ENCODE measurements around the gene ELMOD3. TPM values are rescaled to one million over a fixed set of nuclear protein-coding genes. Genes with fewer than 3 reads are reported as not detected.

ELMOD3 gene
- total and polyA plus RNA-seq, 2 of the 8 experiments (the other 6 are each of a cell fraction or from before 2014, with no cell fraction given): 8.5 to 10.2 TPM

DNA sequence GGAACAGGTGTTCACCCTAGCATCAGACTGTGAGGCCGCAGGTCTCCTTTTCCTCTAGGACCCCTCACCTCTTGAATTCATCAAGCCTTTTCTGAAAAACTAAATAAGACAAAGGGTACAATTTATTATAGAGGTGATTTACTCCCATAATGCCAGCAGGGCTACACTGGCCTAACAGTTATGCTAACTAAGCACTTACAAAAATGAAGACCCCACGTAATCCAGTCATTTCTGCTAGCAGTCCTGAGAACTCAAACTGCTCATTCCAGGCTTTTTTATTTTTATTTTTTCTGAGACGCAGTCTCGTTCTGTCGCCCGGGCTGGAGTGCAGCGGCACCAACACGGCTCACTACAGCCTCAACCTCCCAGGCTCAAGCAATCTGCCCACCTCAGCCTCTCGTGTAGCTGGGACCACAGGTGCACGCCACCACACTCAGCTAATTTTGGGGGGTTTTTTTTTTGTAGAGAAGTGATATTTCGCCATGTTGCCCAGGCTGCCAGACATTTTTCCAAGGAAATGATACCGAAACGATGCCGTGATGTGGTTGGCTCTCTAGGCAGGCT, 41.4 kb downstream of the ELMOD3 start:
- H3K4me1 ChIP-seq (replicated peaks in 1 of 4; ENCODE audit: control insufficient read depth in 3 of 4, insufficient read depth in 4 of 4, low read length in 3 of 4): peaks cover 0 to 6% (median 3%) of the 10 kb centered on the region in 4 experiments; a peak in 4 of 7 replicates
- no peak overlapping the region for H3K27ac ChIP-seq (ENCODE audit: low read depth, low read length)
- no peak overlapping the region for H3K18ac ChIP-seq (ENCODE audit: extremely low read depth, low read length)
- no peak overlapping the region for H4K91ac ChIP-seq (replicated peaks; ENCODE audit: insufficient read length, low read length)
- H2AFZ ChIP-seq (ENCODE audit: low read length): no peak overlapping the region
- H2BK5ac ChIP-seq (ENCODE audit: low read depth, low read length): no peak overlapping the region
- no peak for DNase-seq (ENCODE audit: low read depth in 1 of 2, low spot score in 2 of 2)
- no peak overlapping the region for H4K5ac ChIP-seq (ENCODE audit: insufficient read length, low read depth, low read length)
- no peak overlapping the region for H3K4me3 ChIP-seq (ENCODE audit: extremely low read depth in 1 of 4, insufficient read depth in 2 of 4, low read depth in 3 of 4, low read length in 4 of 4)
- no peak overlapping the region for H2BK20ac ChIP-seq (ENCODE audit: low read length)
- H3K4me2 ChIP-seq (ENCODE audit: insufficient read depth in 1 of 2, low read depth in 2 of 2, low read length in 2 of 2): no peak overlapping the region
- no peak for FAIRE-seq
- no peak overlapping the region for H3K14ac ChIP-seq (ENCODE audit: insufficient read length)
- H3K4ac ChIP-seq (replicated peaks; ENCODE audit: insufficient read length, low read depth, low read length): no peak overlapping the region
- no peak overlapping the region for H3K23ac ChIP-seq (ENCODE audit: insufficient read length)
- no peak overlapping the region for H3K9ac ChIP-seq (replicated peaks in 1 of 4; ENCODE audit: extremely low read depth in 1 of 4, low read depth in 3 of 4, low read length in 3 of 4)
- H2BK15ac ChIP-seq (ENCODE audit: low read length): no peak overlapping the region
- no peaks in the 10 kb centered on the region for H3K79me1 ChIP-seq (ENCODE audit: low read depth, low read length)
- no peak overlapping the region for H2AK5ac ChIP-seq (ENCODE audit: low read depth, low read length)
- H4K20me1 ChIP-seq (replicated peaks in 1 of 2; ENCODE audit: control insufficient read depth in 1 of 2, insufficient read depth in 2 of 2, low read length in 2 of 2): no peaks in the 10 kb centered on the region
- H3K9me3 ChIP-seq (ENCODE audit: insufficient read depth in 2 of 2, low read depth in 1 of 2, low read length in 1 of 2): no peaks in the 10 kb centered on the region
- no peak overlapping the region for H2BK12ac ChIP-seq (ENCODE audit: low read depth, low read length)
- POLR2A ChIA-PET (ENCODE audit: partially characterized antibody): interaction anchor here (0.6 to 25.0 kb wide), 2 partner anchors 149 to 260 kb away, joined by 3 to 396 read pairs; partner anchors contain the start of gene MAT2A
- 93% methylated on average over 14 of the region's 14 CpGs; no CpG with 5 or more reads in 1 of the 2 experiments for WGBS, 2 experiments (ENCODE audit: extremely low coverage in 1 of 2, insufficient coverage in 1 of 2, insufficient read length in 1 of 2, insufficient replicate concordance in 2 of 2, low coverage in 1 of 2, low lambda C conversion rate in 2 of 2, missing lambda C conversion rate in 1 of 2)
- no peak overlapping the region for H2BK120ac ChIP-seq (replicated peaks; ENCODE audit: low read depth, low read length)
- H4K8ac ChIP-seq (ENCODE audit: extremely low read depth, insufficient read depth, low read length): no peak overlapping the region
- H3K23me2 ChIP-seq (ENCODE audit: low read depth, low read length): no peaks in the 10 kb centered on the region
- H3K79me2 ChIP-seq (ENCODE audit: control insufficient read depth in 1 of 2, insufficient read depth in 2 of 2, low read length in 2 of 2): no peaks in the 10 kb centered on the region
- H3K56ac ChIP-seq (replicated peaks; ENCODE audit: insufficient read length, low read depth, low read length): no peak overlapping the region
- CTCF ChIA-PET (ENCODE audit: partially characterized antibody): interaction anchor here (0.7 to 7.9 kb wide), 2 partner anchors 10 to 27 kb away, joined by 3 to 58 read pairs; no protein-coding TSS in a partner anchor
- H3K36me3 ChIP-seq (ENCODE audit: control insufficient read depth in 2 of 4, insufficient read depth in 4 of 4, low read length in 3 of 4): peaks cover 0 to 3% (median 0%) of the 10 kb centered on the region in 4 experiments; a peak in 2 of 8 replicates
- H3K27me3 ChIP-seq (replicated peaks in 1 of 4; ENCODE audit: control insufficient read depth in 3 of 4, extremely low read depth in 1 of 4, insufficient read depth in 3 of 4, low read length in 3 of 4): no peaks in the 10 kb centered on the region
- TF ChIP-seq TEAD4 (IDR thresholded peaks at IDR 0.05; ENCODE audit: low read depth, low read length): no peak
- no peak for TF ChIP-seq CHD2 (IDR thresholded peaks at IDR 0.05; ENCODE audit: low read length)
- TF ChIP-seq YY1 (IDR thresholded peaks at IDR 0.05; ENCODE audit: low read depth, low read length): no peak
- TF ChIP-seq SIX5 (IDR thresholded peaks at IDR 0.05; ENCODE audit: low read depth, low read length): no peak
- no peak for TF ChIP-seq TAF1 (IDR thresholded peaks at IDR 0.05; ENCODE audit: low read depth, low read length)
- TF ChIP-seq MAX (IDR thresholded peaks at IDR 0.05): no peak
- TF ChIP-seq TAF7 (optimal IDR thresholded peaks at IDR 0.05; ENCODE audit: borderline replicate concordance, low read depth, low read length): no peak
- no peak for TF ChIP-seq CHD1 (IDR thresholded peaks at IDR 0.05; ENCODE audit: low read depth, low read length)
- TF ChIP-seq POLR2AphosphoS5 (IDR thresholded peaks at IDR 0.05; ENCODE audit: low read depth, low read length): no peak
- TF ChIP-seq EGR1 (IDR thresholded peaks at IDR 0.05; ENCODE audit: borderline replicate concordance, low read depth, low read length): no peak
- TF ChIP-seq SP1 (IDR thresholded peaks at IDR 0.05; ENCODE audit: low read depth, low read length): no peak
- TF ChIP-seq ZNF274 (IDR thresholded peaks at IDR 0.05; ENCODE audit: borderline replicate concordance, extremely low read depth, low read length): no peak
- TF ChIP-seq ASH2L (IDR thresholded peaks at IDR 0.05; ENCODE audit: low read length): no peak
- TF ChIP-seq KDM4A (IDR thresholded peaks at IDR 0.05; ENCODE audit: low read depth, low read length, severe bottlenecking): no peak
- TF ChIP-seq TBP (IDR thresholded peaks at IDR 0.05; ENCODE audit: low read depth, low read length): no peak
- TF ChIP-seq POLR2A (IDR thresholded peaks at IDR 0.05; ENCODE audit: control extremely low read depth in 1 of 2, low read depth in 2 of 2, low read length in 2 of 2): no peak

All from H1 (cell line).